Cardiac fibroblast (primary cell): ENCODE results near the gene IMMP2L.

ENCODE experiments used
- DNase-seq, 2 donors: peaks; one replicate each; pipeline versions ENCODE4 v3.0.0 to v3.0.0-alpha.2; 2010; ENCODE audit warnings: low read depth in 2 of 2
- H3K4me3 ChIP-seq, 2 donors: replicated peaks in 1 of 2; 1 replicate in 1 of 2; 2 replicates in 1 of 2; pipeline ENCODE4 v1.5.1; 2011; ENCODE audit warnings: low read depth in 2 of 2, low read length in 2 of 2, mild to moderate bottlenecking in 2 of 2, moderate library complexity in 1 of 2
- TF ChIP-seq, protein P1 (sequence below): IDR thresholded peaks from one replicate; pipeline ENCODE4 v1.5.1; 2011; ENCODE audit warnings: low read depth, mild to moderate bottlenecking, low read length, inconsistent platforms

The IMMP2L gene

DNA sequence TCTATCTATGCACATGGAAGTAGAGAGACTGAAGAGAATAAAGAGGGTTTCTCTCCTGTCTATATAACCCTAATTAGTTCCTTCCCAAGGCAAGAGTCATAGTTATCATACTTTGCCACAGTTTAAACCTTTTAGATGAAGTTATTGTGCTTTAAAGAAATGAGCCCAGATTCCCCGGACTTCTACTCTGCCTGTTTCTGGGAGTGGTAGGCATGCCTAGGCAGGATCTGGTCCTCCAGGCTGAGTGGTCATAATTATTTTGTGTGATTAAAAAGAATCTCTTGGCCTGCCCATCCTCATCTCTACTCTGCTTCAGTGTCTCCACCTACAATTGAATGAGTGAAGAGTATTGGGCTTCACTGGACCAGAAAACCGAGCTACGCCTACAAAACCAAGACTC is 179.2 kb downstream of the IMMP2L start:
- no peak overlapping the region for H3K4me3 ChIP-seq
- TF ChIP-seq, protein P1, sequence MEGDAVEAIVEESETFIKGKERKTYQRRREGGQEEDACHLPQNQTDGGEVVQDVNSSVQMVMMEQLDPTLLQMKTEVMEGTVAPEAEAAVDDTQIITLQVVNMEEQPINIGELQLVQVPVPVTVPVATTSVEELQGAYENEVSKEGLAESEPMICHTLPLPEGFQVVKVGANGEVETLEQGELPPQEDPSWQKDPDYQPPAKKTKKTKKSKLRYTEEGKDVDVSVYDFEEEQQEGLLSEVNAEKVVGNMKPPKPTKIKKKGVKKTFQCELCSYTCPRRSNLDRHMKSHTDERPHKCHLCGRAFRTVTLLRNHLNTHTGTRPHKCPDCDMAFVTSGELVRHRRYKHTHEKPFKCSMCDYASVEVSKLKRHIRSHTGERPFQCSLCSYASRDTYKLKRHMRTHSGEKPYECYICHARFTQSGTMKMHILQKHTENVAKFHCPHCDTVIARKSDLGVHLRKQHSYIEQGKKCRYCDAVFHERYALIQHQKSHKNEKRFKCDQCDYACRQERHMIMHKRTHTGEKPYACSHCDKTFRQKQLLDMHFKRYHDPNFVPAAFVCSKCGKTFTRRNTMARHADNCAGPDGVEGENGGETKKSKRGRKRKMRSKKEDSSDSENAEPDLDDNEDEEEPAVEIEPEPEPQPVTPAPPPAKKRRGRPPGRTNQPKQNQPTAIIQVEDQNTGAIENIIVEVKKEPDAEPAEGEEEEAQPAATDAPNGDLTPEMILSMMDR: no peak
- no peak for DNase-seq

GRCh38 chr7:111381590-111381989 is 180.7 kb downstream of the IMMP2L start:
- no peak overlapping the region for H3K4me3 ChIP-seq
- TF ChIP-seq, protein P1: no peak
- no peak for DNase-seq

- TF ChIP-seq, protein P1: no peak
- no peak overlapping the region for H3K4me3 ChIP-seq
- DNase-seq: no peak
Observed at GRCh38 chr7:111380945-111381344, 181.3 kb downstream of the IMMP2L start.

DNA sequence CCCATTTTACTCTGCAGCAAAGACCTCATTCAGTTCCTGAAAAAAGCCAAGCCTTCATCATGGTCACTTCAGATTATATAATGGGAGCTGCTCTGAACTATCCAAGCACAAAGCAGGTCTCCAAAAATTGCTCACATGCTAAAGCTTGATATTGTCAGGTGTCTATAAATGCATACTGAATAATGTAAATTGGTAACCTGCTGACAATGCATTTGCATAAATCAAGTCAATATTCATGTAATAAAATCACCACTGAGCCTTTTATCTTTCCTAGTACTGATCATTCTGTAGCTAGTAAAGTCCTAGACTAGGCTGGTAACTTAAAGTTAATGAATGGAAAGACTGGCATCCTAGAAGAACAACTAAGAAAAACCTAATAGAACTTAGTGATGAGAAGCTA is 188.3 kb downstream of the IMMP2L start:
- TF ChIP-seq, protein P1: no peak
- H3K4me3 ChIP-seq: no peak overlapping the region
- no peak for DNase-seq

- DNase-seq: no peak
- TF ChIP-seq, protein P1: no peak
- no peak overlapping the region for H3K4me3 ChIP-seq
Observed at GRCh38 chr7:111371437-111371836, 190.9 kb downstream of the IMMP2L start.

DNA sequence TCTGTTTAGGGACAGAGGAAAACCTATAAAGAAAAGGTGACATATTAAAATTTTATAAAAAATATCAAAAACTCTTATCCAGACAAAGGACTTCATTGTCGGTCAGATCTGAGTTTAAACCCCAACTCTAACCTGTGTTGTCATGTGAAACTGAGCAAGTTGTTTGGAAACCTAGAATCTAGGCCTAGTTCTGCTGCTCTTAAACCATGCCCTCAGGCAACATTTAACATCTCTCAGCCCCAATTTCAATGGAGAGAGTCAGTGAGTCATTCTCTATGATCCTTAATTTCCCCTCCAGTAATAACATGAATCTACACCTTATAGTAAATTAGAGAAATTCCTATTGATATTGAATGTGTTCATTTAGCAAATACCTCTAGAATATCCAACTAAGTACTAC is 192.3 kb downstream of the IMMP2L start:
- DNase-seq: no peak
- H3K4me3 ChIP-seq: no peak overlapping the region

More for the DNA sequence above, 192.3 kb downstream of the IMMP2L start:
- TF ChIP-seq, protein P1: no peak
